NCI-H1105 (cell line): ENCODE results near the gene BHMT.
"Not testable (repeated sequence)": the region's sequence is repeated elsewhere in the genome, so short reads cannot be mapped to it uniquely, and the experiment has no call there.

Source experiments
- DNase-seq: peaks from one replicate; lab custom pipeline; 2025; lab: John Stamatoyannopoulos, UW

The BHMT gene

GRCh38 chr5:79111960-79112702 is 522 bp downstream of the BHMT start:
- DNase-seq, result no peak

GRCh38 chr5:79112703-79113058 is 1.1 kb downstream of the BHMT start:
- DNase-seq, result no peak

- DNase-seq, result no peak
Observed at GRCh38 chr5:79119486-79119885, 7.9 kb downstream of the BHMT start.

GRCh38 chr5:79120221-79120620 is 8.6 kb downstream of the BHMT start:
- DNase-seq, result no peak

GRCh38 chr5:79122973-79123372 is 11.4 kb downstream of the BHMT start:
- DNase-seq, result no peak

- no peak for DNase-seq
Observed at GRCh38 chr5:79124607-79125006, 13.0 kb downstream of the BHMT start.

GRCh38 chr5:79130781-79131180 is 19.2 kb downstream of the BHMT start:
- DNase-seq, result no peak

GRCh38 chr5:79133121-79133656 is 21.6 kb downstream of the BHMT start:
- peak; percentile 10 for DNase-seq

- peak; percentile 5 for DNase-seq
Observed at GRCh38 chr5:79133657-79134451, 22.2 kb downstream of the BHMT start.

- DNase-seq, result no peak
Observed at GRCh38 chr5:79135790-79136553, 24.4 kb downstream of the BHMT start.

- DNase-seq, result no peak
Observed at GRCh38 chr5:79136618-79137017, 25.0 kb downstream of the BHMT start.

- no peak for DNase-seq
Observed at GRCh38 chr5:79140553-79140952, 28.9 kb downstream of the BHMT start.

GRCh38 chr5:79143684-79144379 is 32.2 kb downstream of the BHMT start:
- no peak for DNase-seq

- no peak for DNase-seq
Observed at GRCh38 chr5:79147076-79147475, 35.5 kb downstream of the BHMT start.

- DNase-seq, result no peak
Observed at GRCh38 chr5:79149433-79149832, 37.8 kb downstream of the BHMT start.

- no peak for DNase-seq
Observed at GRCh38 chr5:79151942-79152671, 40.5 kb downstream of the BHMT start.

GRCh38 chr5:79157305-79157704 is 45.7 kb downstream of the BHMT start:
- no peak for DNase-seq

GRCh38 chr5:79161647-79162046 is 50.0 kb downstream of the BHMT start:
- DNase-seq, result not testable (repeated sequence)

GRCh38 chr5:79168031-79168430 is 56.4 kb downstream of the BHMT start:
- no peak for DNase-seq

- DNase-seq, result no peak
Observed at GRCh38 chr5:79170661-79171060, 59.1 kb downstream of the BHMT start.

- DNase-seq, result no peak
Observed at GRCh38 chr5:79171635-79172245, 60.1 kb downstream of the BHMT start.
